HG03108 (cell line): ENCODE results near the gene CTRB1.

Experiments
- ATAC-seq: cut with Tn5 transposase; IDR thresholded peaks from one replicate; pipeline ENCODE4 v1.9.1; 2021; ENCODE audit warnings: moderate library complexity; ENCODE audit not compliant: unreplicated experiment

Gene CTRB1

DNA sequence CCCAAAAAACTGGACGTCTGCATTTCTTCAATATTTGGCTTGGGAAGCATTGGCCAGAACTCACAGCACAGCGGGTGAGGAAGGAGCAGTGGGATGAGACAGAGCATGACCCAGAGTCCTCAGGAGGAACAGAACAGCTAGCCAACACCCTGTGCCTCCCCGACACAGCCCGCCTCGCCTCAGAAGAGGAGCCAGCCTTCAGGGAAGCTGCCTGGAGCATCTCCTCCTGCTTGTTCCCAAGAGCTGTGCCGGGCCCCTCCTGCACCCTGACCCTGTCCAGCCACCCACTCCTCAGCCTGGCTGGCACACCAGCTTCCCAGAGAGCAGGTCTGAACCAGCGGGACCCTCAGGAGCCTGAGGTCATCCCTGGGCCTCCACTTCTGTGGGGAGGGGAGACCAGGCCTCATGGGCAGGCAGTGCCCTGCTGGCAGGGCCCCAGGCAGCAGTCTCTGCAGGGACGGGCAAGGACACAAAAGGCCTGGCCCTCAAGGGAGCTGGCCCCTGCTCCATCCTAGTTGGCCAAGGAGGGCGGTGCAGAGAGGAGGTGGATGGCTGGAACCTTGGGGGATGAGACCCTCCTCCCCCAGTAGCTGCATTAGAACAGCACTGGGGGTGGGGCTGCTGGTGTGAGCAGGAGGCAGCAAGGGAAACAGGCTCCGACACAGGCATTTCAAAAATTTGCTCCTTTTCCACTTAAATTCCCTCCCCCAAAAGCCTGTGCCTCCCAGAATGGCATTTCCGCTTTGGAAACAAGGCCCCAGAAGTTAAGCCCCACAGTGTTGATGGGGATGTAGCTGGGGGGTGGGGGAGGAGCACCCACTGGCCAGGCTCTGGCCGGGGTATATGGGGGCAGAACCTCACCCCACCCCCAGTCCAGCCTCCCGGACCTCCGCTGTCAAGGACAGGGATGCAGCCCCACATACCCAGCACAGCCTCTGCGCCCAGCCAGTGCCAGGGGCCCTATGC, 34.4 kb downstream of the CTRB1 start:
- ATAC-seq = no peak

GRCh38 chr16:75254359-75254837, 35.6 kb downstream of the CTRB1 start:
- ATAC-seq = no peak

DNA sequence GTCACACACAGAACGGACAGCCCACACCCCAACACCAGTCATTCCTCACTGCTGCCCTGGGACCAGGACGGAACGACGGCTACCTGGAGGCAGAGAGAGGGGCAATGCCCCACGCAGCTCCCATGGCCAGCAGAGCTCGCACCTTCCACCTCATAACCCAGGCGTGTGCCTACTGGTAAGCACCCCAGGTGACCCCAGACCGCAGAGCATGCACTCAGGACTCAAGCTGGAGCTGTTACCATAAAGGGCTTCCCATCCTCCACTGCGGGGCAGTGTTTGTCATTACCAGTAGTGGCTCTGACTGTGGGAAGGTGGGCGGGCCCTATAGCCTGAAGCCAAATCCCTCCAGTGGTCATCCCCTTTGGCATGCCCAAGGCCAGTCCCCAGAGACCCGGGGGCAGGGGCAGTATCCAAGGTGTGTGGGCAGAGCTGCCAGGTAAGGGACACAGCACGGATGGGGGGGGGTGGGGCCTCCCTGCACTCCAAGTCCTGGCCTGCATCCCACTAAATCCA, 37.3 kb downstream of the CTRB1 start:
- ATAC-seq = no peak

DNA sequence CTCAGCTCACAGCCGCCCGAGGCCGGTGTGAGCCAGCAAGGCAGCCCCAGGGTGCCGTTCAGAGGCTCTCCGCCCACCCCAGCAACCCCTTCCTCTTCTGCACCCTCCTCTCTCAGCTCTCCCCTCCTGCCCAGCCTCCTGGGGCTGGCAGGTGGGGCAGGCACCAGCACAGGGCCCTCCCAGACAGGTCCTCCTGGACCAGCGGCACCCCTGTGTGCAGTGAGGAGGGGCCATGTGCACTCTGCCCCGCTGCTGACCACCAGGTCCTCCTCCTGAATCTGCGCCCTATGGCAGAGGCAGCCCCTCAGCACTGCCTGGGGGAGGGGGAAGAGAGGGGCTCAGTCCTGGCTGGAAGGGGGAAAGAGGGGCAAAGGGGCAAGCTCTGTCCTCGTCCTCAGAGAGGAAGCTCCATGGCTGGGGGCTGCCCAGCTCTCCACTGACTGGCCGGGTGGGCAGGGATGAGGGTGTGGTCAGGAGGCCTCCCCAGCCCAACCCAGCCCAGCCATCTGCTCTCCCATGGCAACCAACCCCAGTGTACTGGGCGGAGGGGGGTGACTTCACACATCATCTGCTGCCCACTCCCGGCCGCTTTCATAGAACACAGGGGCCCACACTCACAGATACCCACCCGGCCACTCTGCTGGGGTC, 38.0 kb downstream of the CTRB1 start:
- no peak for ATAC-seq

GRCh38 chr16:75257886-75258806, 39.4 kb downstream of the CTRB1 start:
- ATAC-seq = no peak

- no peak for ATAC-seq
Observed at GRCh38 chr16:75258807-75259141, 40.0 kb downstream of the CTRB1 start.

DNA sequence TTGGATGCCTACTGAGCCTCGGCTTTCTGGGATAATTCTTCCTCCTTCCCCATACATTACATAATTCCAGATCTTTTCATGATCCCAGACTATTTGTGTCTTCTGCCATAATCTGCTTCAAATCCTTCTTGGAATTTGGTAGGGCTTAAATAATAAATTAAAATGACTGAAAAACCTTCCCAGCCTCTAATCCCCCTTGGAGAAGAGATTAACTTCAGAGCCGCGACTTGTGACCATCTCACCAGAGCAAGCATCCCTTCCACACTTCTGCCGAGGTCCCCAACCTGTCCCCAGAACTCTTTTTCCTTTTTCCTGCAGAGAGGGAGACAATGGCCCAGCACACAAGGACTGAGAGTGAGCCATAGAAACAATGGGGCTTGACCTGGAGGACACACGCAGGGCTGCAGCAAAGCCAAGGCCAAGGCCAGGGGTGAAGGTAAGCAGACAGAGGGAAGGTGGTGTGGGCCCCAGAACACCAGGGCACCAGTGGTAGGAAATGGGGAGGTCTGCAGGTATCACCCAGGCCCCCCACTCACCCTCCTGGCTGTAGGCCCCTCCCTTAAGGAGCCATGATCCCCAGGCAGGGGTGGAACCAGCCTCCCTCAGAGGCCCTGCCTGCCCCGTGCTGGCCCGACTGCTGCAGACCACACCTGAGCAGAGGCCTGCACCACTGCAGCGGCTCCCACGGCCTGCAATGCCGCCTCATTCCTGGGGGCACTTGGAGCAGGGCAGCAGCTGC, 42.2 kb downstream of the CTRB1 start:
- ATAC-seq = no peak

- ATAC-seq = no peak
Observed at GRCh38 chr16:75261590-75262078, 42.8 kb downstream of the CTRB1 start.

GRCh38 chr16:75262104-75262799, 43.5 kb downstream of the CTRB1 start:
- ATAC-seq = no peak

GRCh38 chr16:75262800-75263127, 44.0 kb downstream of the CTRB1 start:
- ATAC-seq = no peak

DNA sequence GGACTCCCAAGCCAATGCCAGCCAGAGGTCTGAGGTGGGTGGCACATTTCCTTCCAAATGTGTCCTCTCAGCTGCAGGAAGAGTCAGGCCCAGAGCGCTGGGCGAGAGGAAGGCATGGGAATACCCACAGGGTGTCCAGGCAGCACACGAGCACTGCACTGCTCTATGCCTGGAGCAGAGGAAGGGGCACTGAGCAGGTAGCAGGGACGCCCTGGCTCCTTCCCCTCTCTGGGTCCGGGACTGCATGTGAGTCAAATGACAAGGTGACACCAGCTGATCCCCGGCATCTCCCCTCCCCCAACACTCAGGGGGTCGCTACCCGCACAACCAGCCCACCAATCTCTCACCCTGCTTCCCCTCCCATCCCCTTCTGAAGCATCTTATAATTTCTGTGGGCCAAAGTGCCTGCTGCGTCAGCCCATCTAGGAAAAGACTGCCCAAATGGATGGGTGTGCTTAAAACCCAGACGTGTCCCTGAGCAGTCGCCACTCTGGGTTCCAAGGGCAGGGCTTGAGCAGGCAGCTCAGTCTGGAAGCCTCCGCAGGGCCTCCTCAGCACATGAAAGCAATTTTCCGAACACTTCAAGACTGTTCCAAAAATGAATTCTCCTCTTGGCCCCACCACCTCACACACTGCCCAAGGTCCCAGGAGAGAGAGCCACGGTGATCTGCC, 44.6 kb downstream of the CTRB1 start:
- no peak for ATAC-seq

DNA sequence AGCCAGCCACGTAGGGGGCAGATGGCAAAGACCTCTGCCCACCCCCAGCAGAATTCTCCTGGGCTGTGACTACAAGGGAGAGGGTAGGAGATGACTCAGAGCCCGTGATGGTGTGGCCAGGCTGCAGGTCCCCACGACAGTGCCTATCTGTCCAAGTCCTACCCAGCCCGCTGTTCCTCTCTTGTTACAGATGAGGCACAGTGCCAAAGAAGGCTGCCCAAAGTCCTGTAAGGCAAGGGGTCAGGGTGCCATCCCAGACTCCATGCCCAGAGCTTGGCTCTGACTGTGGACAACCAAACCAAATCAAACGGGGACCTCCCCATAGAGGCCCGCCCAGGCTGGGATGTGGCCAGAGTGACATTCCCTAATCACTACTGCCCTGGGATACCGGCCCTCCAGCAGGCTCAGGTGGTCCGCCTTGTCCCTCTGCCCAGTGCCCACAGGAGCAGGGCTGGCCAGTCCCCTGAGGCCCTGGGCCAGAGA, 45.2 kb downstream of the CTRB1 start:
- no peak for ATAC-seq

GRCh38 chr16:75264457-75264998, 45.7 kb downstream of the CTRB1 start:
- no peak for ATAC-seq

- peak; percentile 24 for ATAC-seq
Observed at GRCh38 chr16:75264999-75265910, 46.5 kb downstream of the CTRB1 start.

DNA sequence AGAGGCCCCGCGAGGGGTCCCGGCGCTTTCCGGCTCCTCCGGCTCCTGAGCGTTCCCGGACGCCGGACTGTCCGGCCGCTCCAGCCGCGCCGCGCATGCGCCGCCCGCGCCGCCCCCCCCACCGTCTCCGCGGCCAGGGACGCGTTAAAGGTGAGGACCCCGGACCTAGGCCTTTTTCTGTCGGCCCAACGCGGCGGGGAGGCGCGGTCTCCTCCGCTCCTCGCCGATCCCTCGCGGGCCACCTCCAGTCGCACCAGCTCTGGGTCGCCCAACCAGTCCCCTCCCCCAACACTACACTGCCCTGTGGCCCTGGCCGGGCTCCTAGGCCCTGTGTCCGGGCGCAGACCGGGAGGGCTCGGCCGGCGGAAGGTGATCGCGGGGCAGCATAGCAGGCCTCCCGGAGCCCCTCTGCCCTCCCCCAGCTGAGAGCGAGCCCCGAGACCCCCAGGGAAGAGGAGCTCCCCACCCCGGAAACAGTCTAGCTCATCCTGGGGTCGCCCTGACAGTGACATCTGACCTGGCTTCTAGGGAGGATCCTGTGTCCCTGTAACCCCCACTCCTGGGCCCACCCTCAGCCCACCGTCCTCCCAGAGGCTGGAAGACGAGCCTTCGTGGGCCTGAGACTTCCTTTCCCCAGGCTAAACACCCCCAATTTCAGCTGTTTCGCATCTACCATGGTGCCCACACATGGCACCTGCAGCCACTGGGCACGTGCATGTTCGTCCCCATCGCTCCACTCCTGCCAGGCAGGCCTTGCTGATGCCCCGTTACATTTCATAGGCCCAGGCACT, 47.3 kb downstream of the CTRB1 start:
- peak; percentile 56 for ATAC-seq

- no peak for ATAC-seq
Observed at GRCh38 chr16:75266738-75267630, 48.2 kb downstream of the CTRB1 start.
